T-cell (primary cell): ENCODE results near the gene OTOG. TPM values are rescaled to one million over a fixed set of nuclear protein-coding genes. Genes with fewer than 3 reads are reported as not detected.
"Not testable (repeated sequence)": the region's sequence is repeated elsewhere in the genome, so short reads cannot be mapped to it uniquely, and the experiment has no call there.

ENCODE experiments used
- ATAC-seq, 4 experiments: fragments of 200-7000 bp in 3 of 4; fragments of 150-1000 bp in 1 of 4; cut with Tn5 transposase; replicated peaks in 1 of 4; 1 replicate in 3 of 4; 2 replicates in 1 of 4; pipeline ENCODE4 v1.10.0; 2021; ENCODE audit warnings: moderate library complexity in 3 of 4, mild to moderate bottlenecking in 2 of 4, moderate number of reproducible peaks in 1 of 4
- CTCF ChIA-PET, 2 donors: fragments of 300-600 bp; sonication (Branson Sonifier 250); formaldehyde crosslinking; loops; one replicate each; lab custom pipeline; 2022; ENCODE audit warnings: antibody characterized with exemption in 2 of 2; lab: Charles Lee
- POLR2A ChIA-PET, 2 donors: fragments of 300-600 bp; sonication (Branson Sonifier 250); formaldehyde crosslinking; loops; one replicate each; lab custom pipeline; 2022; ENCODE audit warnings: antibody characterized with exemption in 2 of 2; lab: Charles Lee
- DNase-seq, 35 experiments: peaks; one replicate each; pipeline versions ENCODE4 v3.0.0 to v3.0.0-alpha.2; 2013 to 2023
- H3K27ac ChIP-seq: one replicate; pipeline ENCODE4 v1.5.1; 2013; ENCODE audit warnings: low read length
- H3K27me3 ChIP-seq, 2 experiments: replicated peaks in 1 of 2; 1 replicate in 1 of 2; 2 replicates in 1 of 2; pipeline versions ENCODE4 v1.6.1 to v1.7.0; 2013; ENCODE audit warnings: low read length in 1 of 2, mixed read lengths in 1 of 2; ENCODE audit not compliant: control insufficient read depth in 2 of 2, insufficient read depth in 2 of 2; ENCODE audit errors: extremely low read depth in 1 of 2
- H3K36me3 ChIP-seq, 2 donors: 1 replicate in 1 of 2; 2 replicates in 1 of 2; pipeline versions ENCODE4 v1.6.1 to v1.7.0; 2013; ENCODE audit warnings: low read length in 1 of 2; ENCODE audit not compliant: control insufficient read depth in 2 of 2, insufficient read depth in 1 of 2; ENCODE audit errors: extremely low read depth in 1 of 2
- H3K4me1 ChIP-seq, 2 experiments: 1 replicate in 1 of 2; 2 replicates in 1 of 2; pipeline versions ENCODE4 v1.6.1 to v1.7.0; 2013; ENCODE audit warnings: low read length in 2 of 2, mixed read lengths in 1 of 2; ENCODE audit not compliant: insufficient read depth in 2 of 2, control insufficient read depth in 1 of 2; ENCODE audit errors: extremely low read depth in 1 of 2
- H3K4me3 ChIP-seq, 2 donors: 1 replicate in 1 of 2; 2 replicates in 1 of 2; pipeline versions ENCODE4 v1.5.1 to v1.7.0; 2013; ENCODE audit warnings: mild to moderate bottlenecking in 2 of 2, low read length in 1 of 2, moderate library complexity in 1 of 2; ENCODE audit not compliant: control insufficient read depth in 1 of 2; ENCODE audit errors: extremely low read depth in 1 of 2
- H3K9me3 ChIP-seq: 2 replicates; pipeline ENCODE4 v1.7.0; 2013
- H3K27ac Mint-ChIP-seq, 2 donors: one replicate each; pipeline ENCODE4 v1.8.0; 2020 to 2021; ENCODE audit warnings: mild to moderate bottlenecking in 2 of 2, mixed read lengths in 2 of 2
- H3K27me3 Mint-ChIP-seq, 2 donors: one replicate each; pipeline ENCODE4 v1.8.0; 2021 to 2022; ENCODE audit warnings: mixed read lengths in 2 of 2
- H3K36me3 Mint-ChIP-seq: one replicate; pipeline ENCODE4 v1.8.0; 2021; ENCODE audit warnings: mixed read lengths
- H3K4me1 Mint-ChIP-seq, 3 donors: one replicate each; pipeline ENCODE4 v1.8.0; 2020 to 2022; ENCODE audit warnings: mixed read lengths in 3 of 3, mild to moderate bottlenecking in 1 of 3
- H3K4me3 Mint-ChIP-seq, 3 donors: one replicate each; pipeline ENCODE4 v1.8.0; 2020 to 2022; ENCODE audit warnings: mild to moderate bottlenecking in 3 of 3, mixed read lengths in 3 of 3, moderate library complexity in 3 of 3
- H3K9me3 Mint-ChIP-seq, 3 donors: one replicate each; pipeline ENCODE4 v1.8.0; 2020 to 2022; ENCODE audit warnings: mixed read lengths in 3 of 3
- WGBS: methylation state at CpG from one replicate; pipeline ENCODE4 v1.1.5; 2013; ENCODE audit warnings: missing lambda C conversion rate; ENCODE audit not compliant: insufficient coverage; 5-methylcytosine and 5-hydroxymethylcytosine counted together
- total RNA-seq, 35 experiments: library from RNA in 6 of 35; stranded (reverse) in 6 of 35; fragments of 120-200 nt in 1 of 35; gene quantifications; one replicate each; pipeline versions ENCODE4 v1.2.1 to v1.2.4 and lab custom pipeline; 2013 to 2026

The OTOG gene
- total RNA-seq, 5 donors from 2014 or later (not counting 1 experiment from before 2014, with no cell fraction given): not detected

GRCh38 chr11:17613428-17613962 lies 66.4 kb downstream of the OTOG start:
- H3K9me3 Mint-ChIP-seq: no peaks in the 10 kb centered on the region
- H3K4me1 Mint-ChIP-seq: no peaks in the 10 kb centered on the region
- POLR2A ChIA-PET: no interaction called here
- peaks cover 0 to 26% of the 10 kb centered on the region in 2 experiments for H3K27me3 ChIP-seq
- CTCF ChIA-PET: no interaction called here
- ATAC-seq: no peak
- H3K4me3 Mint-ChIP-seq: no peak overlapping the region
- no peaks in the 10 kb centered on the region for H3K4me1 ChIP-seq
- H3K27ac Mint-ChIP-seq: no peak overlapping the region
- H3K9me3 ChIP-seq: no peaks in the 10 kb centered on the region
- DNase-seq: no peak
- H3K27ac ChIP-seq: no peak overlapping the region
- WGBS: 78% methylated on average over 3 of the region's 5 CpGs
- H3K36me3 Mint-ChIP-seq: no peaks in the 10 kb centered on the region
- H3K27me3 Mint-ChIP-seq: peaks cover 10 to 19% of the 10 kb centered on the region in 2 donors
- no peaks in the 10 kb centered on the region for H3K36me3 ChIP-seq
- no peak overlapping the region for H3K4me3 ChIP-seq

GRCh38 chr11:17613983-17614382 lies 66.9 kb downstream of the OTOG start:
- DNase-seq (no peak), ATAC-seq (no peak)
- H3K27me3 ChIP-seq: peaks cover 0 to 26% of the 10 kb centered on the region in 2 experiments
- 66% methylated on average over 2 of the region's 5 CpGs for WGBS
- no peaks in the 10 kb centered on the region for H3K9me3 Mint-ChIP-seq
- H3K27ac ChIP-seq: no peak overlapping the region
- H3K4me1 Mint-ChIP-seq: no peaks in the 10 kb centered on the region
- no peaks in the 10 kb centered on the region for H3K9me3 ChIP-seq
- POLR2A ChIA-PET: no interaction called here
- no peaks in the 10 kb centered on the region for H3K36me3 ChIP-seq
- CTCF ChIA-PET: no interaction called here
- H3K36me3 Mint-ChIP-seq: no peaks in the 10 kb centered on the region
- peaks cover 10 to 19% of the 10 kb centered on the region in 2 donors for H3K27me3 Mint-ChIP-seq
- H3K4me3 Mint-ChIP-seq: no peak overlapping the region
- H3K4me3 ChIP-seq: no peak overlapping the region
- no peaks in the 10 kb centered on the region for H3K4me1 ChIP-seq
- H3K27ac Mint-ChIP-seq: no peak overlapping the region

- DNase-seq, CTCF ChIA-PET, POLR2A ChIA-PET, H3K27ac Mint-ChIP-seq, H3K27me3 ChIP-seq, H3K4me1 ChIP-seq, H3K4me3 Mint-ChIP-seq, H3K4me1 Mint-ChIP-seq, H3K4me3 ChIP-seq, ATAC-seq, H3K36me3 Mint-ChIP-seq, H3K36me3 ChIP-seq, H3K27ac ChIP-seq, H3K9me3 ChIP-seq: not testable (repeated sequence)
- no CpG with 5 or more reads among the region's 4 CpGs for WGBS
- H3K9me3 Mint-ChIP-seq: peaks cover 11 to 31% (median 11%) of the 10 kb centered on the region in 3 donors
- H3K27me3 Mint-ChIP-seq: peaks cover 31 to 50% of the 10 kb centered on the region in 2 donors
Observed at GRCh38 chr11:17622711-17623110, 75.7 kb downstream of the OTOG start.

- Mint-ChIP-seq H3K27ac (no peak overlapping the region), H3K4me1 (no peaks in the 10 kb centered on the region), H3K27me3 (peaks cover 40 to 44% of the 10 kb centered on the region in 2 donors), H3K4me3 (no peak overlapping the region), H3K36me3 (no peaks in the 10 kb centered on the region), H3K9me3 (peaks cover 0 to 2% (median 0%) of the 10 kb centered on the region in 3 donors)
- ChIA-PET POLR2A (no interaction called here), CTCF (no interaction called here)
- H3K27ac ChIP-seq: no peak overlapping the region
- peaks cover 0 to 17% of the 10 kb centered on the region in 2 experiments for H3K27me3 ChIP-seq
- 67% methylated on average over 4 of the region's 5 CpGs for WGBS
- no peaks in the 10 kb centered on the region for H3K9me3 ChIP-seq
- H3K4me1 ChIP-seq: no peaks in the 10 kb centered on the region
- no peaks in the 10 kb centered on the region for H3K36me3 ChIP-seq
- no peak overlapping the region for H3K4me3 ChIP-seq
- ATAC-seq (no peak), DNase-seq (no peak)
Observed at GRCh38 chr11:17629113-17629512, 82.1 kb downstream of the OTOG start.

- Mint-ChIP-seq H3K9me3 (no peaks in the 10 kb centered on the region), H3K27me3 (peaks cover 33 to 37% of the 10 kb centered on the region in 2 donors), H3K27ac (no peak overlapping the region), H3K4me1 (no peaks in the 10 kb centered on the region), H3K4me3 (no peak overlapping the region), H3K36me3 (no peaks in the 10 kb centered on the region)
- Histone ChIP-seq H3K27me3 (peaks cover 0 to 27% of the 10 kb centered on the region in 2 experiments), H3K4me3 (no peak overlapping the region), H3K27ac (no peak overlapping the region), H3K36me3 (no peaks in the 10 kb centered on the region), H3K9me3 (no peaks in the 10 kb centered on the region), H3K4me1 (no peaks in the 10 kb centered on the region)
- ChIA-PET CTCF (no interaction called here), POLR2A (no interaction called here)
- DNase-seq (no peak), ATAC-seq (no peak)
- no CpG with 5 or more reads among the region's 2 CpGs for WGBS
Observed at GRCh38 chr11:17630936-17631335, 83.9 kb downstream of the OTOG start.

GRCh38 chr11:17631702-17632365 lies 84.8 kb downstream of the OTOG start:
- peaks cover 26 to 31% of the 10 kb centered on the region in 2 donors for H3K27me3 Mint-ChIP-seq
- H3K9me3 Mint-ChIP-seq: no peaks in the 10 kb centered on the region
- H3K9me3 ChIP-seq: no peaks in the 10 kb centered on the region
- H3K4me3 ChIP-seq: no peak overlapping the region
- H3K36me3 Mint-ChIP-seq: no peaks in the 10 kb centered on the region
- no peaks in the 10 kb centered on the region for H3K36me3 ChIP-seq
- no peak overlapping the region for H3K4me3 Mint-ChIP-seq
- POLR2A ChIA-PET: no interaction called here
- ATAC-seq (no peak), DNase-seq (no peak)
- CTCF ChIA-PET: no interaction called here
- H3K4me1 ChIP-seq: no peaks in the 10 kb centered on the region
- WGBS: 93% methylated on average over 14 of the region's 19 CpGs
- no peaks in the 10 kb centered on the region for H3K4me1 Mint-ChIP-seq
- H3K27ac ChIP-seq: no peak overlapping the region
- H3K27me3 ChIP-seq: peaks cover 0 to 27% of the 10 kb centered on the region in 2 experiments
- no peak overlapping the region for H3K27ac Mint-ChIP-seq
